GM04504 (cell line): ENCODE measurements around the gene SOS2.

Experiments
- DNase-seq: peaks from one replicate; pipeline ENCODE4 v3.0.0-alpha.2; 2012; ENCODE audit warnings: low read depth

SOS2 gene

DNA sequence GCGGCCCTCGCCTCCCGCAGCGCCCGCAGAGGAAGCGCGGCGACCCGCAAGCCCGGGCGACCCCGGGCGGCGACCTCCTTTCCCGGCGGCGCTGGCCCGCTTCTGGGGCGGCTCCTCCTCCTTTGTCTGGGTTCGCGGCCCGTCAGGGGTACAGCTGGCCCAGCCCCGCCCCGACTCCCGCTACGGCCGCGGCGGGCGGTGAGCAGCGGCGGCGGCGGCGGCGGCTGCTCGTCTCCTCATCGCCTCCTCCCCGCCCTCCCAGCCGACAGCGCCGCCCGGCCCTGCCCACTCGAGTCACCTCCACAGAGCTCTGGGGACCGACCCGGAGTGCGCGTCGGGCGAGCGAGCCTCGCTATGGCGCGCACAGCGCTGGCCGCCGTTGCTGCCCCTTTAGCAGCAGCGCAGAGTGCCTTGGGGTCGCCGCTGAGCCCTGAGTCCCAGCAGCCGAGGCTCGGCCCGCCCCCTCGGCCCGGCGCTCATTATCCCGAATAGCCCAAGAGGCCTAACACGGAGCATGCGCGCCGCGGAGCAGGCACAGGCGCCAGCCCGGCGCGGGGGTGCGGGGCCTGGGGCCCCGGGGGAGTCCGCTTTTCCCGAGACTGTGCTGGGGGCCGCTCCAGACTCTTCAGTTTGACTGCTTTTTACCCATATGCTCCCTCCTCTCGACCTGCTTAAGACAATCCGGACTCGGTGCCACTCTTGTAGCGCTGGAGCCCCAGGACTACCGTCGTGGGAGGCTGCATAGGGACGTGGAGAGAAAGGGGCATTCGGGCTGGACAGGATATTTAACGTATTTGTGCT is at the start of gene SOS2:
SOS2 (minus strand) TSS at position 104 of the 801 bp plus-strand sequence. CDS start 295 bp downstream, outside the sequence.
- peak; percentile 60 for DNase-seq

DNA sequence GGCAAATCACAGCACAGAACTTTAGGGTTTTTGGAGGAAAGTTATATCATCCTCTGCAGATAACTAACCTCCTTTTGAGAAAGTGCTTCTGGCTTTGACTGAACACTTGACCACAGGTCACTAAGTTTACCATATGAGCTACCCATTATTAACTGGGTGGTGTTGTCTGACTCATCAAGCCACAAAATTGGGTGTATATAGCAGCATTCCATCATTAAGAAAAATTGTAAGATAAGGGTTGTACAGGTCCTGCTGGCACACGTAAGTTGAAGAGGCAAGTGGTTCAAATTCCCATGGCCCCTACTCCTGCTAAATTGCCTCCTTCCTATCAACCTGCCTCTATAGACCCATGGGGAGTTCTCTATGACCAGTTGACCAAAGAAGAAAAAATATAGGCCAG is 41.1 kb upstream of the SOS2 start:
- DNase-seq, result no peak

DNA sequence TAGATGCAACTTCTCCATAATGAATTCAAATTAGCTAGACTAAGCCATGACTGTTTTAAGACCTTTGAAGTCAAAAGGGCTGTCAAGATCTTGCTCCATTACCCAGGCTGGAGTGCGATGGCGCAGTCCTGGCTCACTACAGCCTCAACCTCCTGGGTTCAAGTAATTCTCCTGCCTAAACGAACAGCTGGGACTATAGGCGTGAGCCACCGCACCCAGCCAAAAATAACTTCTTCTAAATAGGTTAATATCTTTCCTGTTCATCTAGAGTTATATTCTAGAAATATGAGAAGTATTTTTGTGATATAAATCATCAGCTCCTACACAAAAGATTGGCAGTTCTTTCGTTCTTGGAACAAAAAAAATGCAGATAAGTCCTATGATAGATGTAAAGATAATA is 39.6 kb upstream of the SOS2 start:
- DNase-seq, result no peak

- no peak for DNase-seq
These were observed 33.7 kb upstream of the SOS2 start for GRCh38 chr14:50265029-50265428.

DNA sequence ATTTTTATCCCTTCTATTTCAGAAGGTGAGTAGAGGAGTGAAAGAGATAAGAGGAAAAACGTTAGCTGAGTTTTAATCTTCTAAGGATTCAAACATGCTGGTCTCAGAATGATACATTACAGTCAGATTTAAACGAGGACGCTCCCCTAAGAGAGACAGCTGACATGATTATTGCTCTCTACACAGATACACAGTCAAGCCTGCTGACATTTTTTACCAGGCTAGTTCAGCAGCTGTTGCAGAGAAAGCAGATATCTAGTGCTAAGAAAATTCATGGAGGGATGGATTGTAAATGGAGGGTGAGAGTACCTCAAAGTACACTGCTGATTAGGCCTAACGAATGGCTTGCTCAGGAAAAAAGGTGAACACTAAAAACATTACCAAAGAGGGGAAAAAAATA is 31.9 kb upstream of the SOS2 start:
- no peak for DNase-seq

DNA sequence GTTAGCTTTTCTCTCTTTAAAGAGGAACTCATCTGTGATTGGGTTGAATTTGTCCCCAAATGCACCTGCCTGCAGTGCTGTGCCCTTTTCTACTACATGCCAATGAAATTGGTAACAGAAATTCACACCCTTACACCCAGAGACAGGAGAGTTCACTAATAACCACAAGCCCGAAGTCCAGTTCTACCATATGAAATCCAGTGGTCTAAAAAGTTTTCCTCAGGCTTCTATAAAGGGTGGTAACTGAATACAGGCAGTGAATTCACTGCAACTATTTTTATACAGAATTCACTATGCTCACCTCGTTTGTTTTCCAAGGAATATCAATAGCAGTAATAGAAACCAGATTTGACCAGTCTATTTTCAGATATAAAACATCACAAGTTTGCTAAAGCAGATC is 31.5 kb upstream of the SOS2 start:
- no peak for DNase-seq

GRCh38 chr14:50260511-50260910 is 29.1 kb upstream of the SOS2 start:
- peak; percentile 21 for DNase-seq

DNA sequence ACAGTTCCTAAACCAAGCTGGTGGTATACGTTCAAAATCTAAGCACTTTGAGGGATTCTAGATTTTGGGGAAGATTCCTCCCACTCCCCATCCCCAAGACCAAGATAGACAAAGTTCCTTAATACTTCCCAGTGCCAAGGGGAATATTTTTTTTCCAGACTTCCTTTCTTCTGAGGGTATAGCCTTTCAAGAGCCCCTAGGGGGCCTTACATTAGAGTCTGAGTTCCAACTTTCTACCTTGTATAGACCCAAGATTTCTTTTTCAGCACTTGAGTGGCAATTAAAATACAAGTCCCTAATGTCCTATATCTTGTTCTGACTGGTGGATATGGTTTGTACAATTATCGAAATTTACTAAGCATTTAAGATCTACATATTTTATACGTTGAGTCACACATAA is 28.7 kb upstream of the SOS2 start:
- DNase-seq, result no peak

- no peak for DNase-seq
These were observed 26.4 kb upstream of the SOS2 start for GRCh38 chr14:50257732-50258131.

- no peak for DNase-seq
These were observed 22.9 kb upstream of the SOS2 start for GRCh38 chr14:50254248-50254647.

DNA sequence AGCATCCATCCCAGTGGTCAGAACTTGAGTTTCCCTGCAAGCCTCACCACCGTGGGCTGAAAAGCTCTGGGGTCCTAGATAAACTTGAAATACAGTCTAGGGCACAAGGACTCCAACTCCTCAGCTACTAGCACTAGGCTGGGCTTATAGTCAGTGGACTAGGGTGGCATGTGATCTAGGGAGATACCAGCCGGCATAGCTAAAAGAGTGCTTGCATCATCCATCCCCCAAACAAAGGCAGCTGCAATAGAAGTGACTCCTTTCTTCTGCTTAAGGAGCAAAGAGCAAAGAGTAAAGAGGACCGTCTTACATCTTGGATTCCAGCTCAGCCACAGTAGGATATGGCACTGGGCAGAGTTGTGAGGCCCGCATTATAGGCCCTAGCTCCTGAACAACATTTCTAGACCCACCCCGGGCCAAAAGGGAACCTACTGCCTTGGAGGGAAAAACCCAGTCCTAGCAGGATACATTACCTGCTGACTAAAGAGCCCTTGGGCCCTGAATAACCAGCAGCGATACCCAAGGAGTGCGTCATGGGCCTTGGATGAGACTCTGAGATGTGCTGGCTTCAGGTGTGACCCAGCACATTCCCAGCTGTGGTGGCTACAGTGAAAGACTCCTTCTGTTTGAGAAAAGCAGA is 17.9 kb upstream of the SOS2 start:
- DNase-seq, result no peak

- no peak for DNase-seq
These were observed 15.9 kb upstream of the SOS2 start for GRCh38 chr14:50247245-50247644.

- no peak for DNase-seq
These were observed 11.4 kb upstream of the SOS2 start for GRCh38 chr14:50242566-50243310.

DNA sequence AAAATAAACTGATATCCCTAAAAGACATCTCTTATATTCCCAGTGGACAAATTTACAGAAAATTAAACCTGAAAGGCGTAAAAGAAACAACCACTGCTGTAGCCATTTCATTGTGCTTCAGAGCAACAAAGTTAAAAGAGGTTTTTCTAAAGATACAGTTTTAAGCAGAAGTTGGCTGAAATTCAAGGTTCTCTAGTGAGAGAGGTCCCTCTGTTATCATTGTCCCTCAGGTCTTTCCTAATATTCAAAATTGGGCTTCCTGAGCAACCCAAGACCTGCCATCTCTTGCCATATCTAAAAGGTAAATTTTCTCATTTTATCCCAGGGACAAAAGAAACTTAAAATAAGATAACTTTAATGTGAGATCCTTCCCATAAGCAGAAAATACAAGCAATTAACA is 10.7 kb upstream of the SOS2 start:
- DNase-seq, result no peak

GRCh38 chr14:50237427-50237826 is 6.0 kb upstream of the SOS2 start:
- no peak for DNase-seq

- no peak for DNase-seq
These were observed 2.5 kb upstream of the SOS2 start for GRCh38 chr14:50233951-50234250.

GRCh38 chr14:50233166-50233950 is 2.0 kb upstream of the SOS2 start:
- no peak for DNase-seq

- DNase-seq, result no peak
These were observed 881 bp upstream of the SOS2 start for GRCh38 chr14:50232276-50232642.

- peak; percentile 32 for DNase-seq
These were observed 490 bp downstream of the SOS2 start for GRCh38 chr14:50230701-50231474.

DNA sequence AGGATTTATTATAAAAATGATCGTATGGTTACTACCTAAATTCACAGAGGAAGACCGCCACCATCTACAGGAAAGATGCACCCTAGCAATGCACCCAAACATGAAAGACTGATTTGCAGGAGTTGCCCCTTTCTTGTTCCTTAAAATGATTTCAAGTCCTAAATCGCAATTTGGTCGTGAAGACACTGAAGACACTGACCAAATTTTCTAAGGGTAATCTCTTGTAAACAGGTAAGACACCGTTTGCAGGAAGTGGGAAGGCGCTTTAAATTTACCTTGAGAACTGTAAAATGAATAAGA is 1.0 kb downstream of the SOS2 start:
- no peak for DNase-seq

- no peak for DNase-seq
These were observed 1.7 kb downstream of the SOS2 start for GRCh38 chr14:50229681-50230080.

GRCh38 chr14:50228313-50228712 is 3.1 kb downstream of the SOS2 start:
- DNase-seq, result no peak
